Vagina (tissue), 2 donors: ENCODE data around the gene CLEC7A.

Experiments used
- POLR2A ChIP-seq, 2 donors: fragments of 450-650 bp; IDR thresholded peaks; one replicate each; pipeline ENCODE4 v1.6.1; 2017; ENCODE audit warnings: antibody characterized with exemption in 2 of 2, mild to moderate bottlenecking in 2 of 2, moderate library complexity in 2 of 2
- POLR2AphosphoS5 ChIP-seq, 2 donors: sonication (generic); formaldehyde crosslinking; IDR thresholded peaks; one replicate each; pipeline ENCODE4 v1.9.0; 2017; ENCODE audit warnings: antibody characterized with exemption in 2 of 2, mild to moderate bottlenecking in 2 of 2, low read depth in 1 of 2; ENCODE audit not compliant: insufficient read depth in 1 of 2
- TF ChIP-seq, protein P1 (sequence below), 3 experiments: fragments of 450-650 bp in 2 of 3; fragments of 200-600 bp in 1 of 3; sonication (generic) in 1 of 3; IDR thresholded peaks; one replicate each; pipeline ENCODE4 v1.5.1; 2017 to 2019; ENCODE audit warnings: antibody characterized with exemption in 3 of 3, mild to moderate bottlenecking in 2 of 3, moderate library complexity in 2 of 3

DNA sequence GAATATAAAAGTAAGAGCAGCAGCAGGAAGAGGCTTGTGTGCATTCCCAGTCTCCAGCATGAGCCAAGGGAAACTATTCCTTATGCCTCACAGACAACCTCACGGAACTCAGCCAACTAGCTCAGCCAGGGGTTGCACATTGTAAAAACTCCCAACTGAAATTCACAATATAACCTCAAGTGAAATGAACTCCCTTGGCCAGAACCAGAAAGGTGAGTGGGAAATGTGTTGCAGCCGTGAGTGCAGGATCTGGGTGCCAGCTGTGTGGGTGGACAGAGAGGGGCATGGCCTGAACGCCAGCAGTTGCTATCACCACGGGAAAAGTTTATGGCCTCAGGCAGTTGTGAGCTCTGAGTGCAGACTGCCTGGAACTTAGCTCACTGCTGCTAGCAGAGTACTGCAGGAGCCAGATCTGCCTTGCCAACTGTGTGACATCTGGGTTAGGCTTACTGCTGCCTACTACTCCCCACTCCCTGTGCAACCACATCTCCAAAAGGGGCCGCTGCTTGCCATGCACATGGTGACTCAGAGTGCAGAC, 28.9 kb downstream of the CLEC7A start:
- TF ChIP-seq POLR2A (IDR thresholded peaks at IDR 0.05) (no peak), POLR2AphosphoS5 (IDR thresholded peaks at IDR 0.05; ENCODE audit: insufficient read depth in 1 of 2, low read depth in 1 of 2) (no peak)
- TF ChIP-seq, protein P1, sequence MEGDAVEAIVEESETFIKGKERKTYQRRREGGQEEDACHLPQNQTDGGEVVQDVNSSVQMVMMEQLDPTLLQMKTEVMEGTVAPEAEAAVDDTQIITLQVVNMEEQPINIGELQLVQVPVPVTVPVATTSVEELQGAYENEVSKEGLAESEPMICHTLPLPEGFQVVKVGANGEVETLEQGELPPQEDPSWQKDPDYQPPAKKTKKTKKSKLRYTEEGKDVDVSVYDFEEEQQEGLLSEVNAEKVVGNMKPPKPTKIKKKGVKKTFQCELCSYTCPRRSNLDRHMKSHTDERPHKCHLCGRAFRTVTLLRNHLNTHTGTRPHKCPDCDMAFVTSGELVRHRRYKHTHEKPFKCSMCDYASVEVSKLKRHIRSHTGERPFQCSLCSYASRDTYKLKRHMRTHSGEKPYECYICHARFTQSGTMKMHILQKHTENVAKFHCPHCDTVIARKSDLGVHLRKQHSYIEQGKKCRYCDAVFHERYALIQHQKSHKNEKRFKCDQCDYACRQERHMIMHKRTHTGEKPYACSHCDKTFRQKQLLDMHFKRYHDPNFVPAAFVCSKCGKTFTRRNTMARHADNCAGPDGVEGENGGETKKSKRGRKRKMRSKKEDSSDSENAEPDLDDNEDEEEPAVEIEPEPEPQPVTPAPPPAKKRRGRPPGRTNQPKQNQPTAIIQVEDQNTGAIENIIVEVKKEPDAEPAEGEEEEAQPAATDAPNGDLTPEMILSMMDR (IDR thresholded peaks at IDR 0.05) = no peak
